HG03457 (cell line): ENCODE measurements around the gene RGSL1.

Experiments
- ATAC-seq: cut with Tn5 transposase; IDR thresholded peaks from one replicate; pipeline ENCODE4 v1.9.1; 2021; ENCODE audit warnings: moderate number of reproducible peaks; ENCODE audit not compliant: unreplicated experiment

The RGSL1 gene

DNA sequence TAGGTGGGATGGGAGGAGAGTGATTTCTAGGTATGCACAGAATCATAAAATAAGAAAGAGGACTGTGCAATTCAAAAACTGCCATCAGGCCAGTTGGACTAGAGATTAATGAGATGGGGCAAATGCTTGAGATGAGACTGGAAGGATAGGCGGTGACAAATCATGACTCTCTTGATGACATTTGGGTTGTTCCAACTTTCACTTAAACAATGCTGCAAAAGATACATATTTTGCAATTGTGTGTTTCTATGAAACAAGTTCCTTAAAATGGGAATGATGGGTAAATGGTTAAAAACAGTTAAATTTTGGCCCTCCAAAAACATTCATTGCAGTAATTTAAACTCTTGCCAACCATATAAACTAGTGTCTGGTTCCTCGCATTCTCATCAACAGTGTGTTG, 84.0 kb downstream of the RGSL1 start:
- ATAC-seq: no peak

DNA sequence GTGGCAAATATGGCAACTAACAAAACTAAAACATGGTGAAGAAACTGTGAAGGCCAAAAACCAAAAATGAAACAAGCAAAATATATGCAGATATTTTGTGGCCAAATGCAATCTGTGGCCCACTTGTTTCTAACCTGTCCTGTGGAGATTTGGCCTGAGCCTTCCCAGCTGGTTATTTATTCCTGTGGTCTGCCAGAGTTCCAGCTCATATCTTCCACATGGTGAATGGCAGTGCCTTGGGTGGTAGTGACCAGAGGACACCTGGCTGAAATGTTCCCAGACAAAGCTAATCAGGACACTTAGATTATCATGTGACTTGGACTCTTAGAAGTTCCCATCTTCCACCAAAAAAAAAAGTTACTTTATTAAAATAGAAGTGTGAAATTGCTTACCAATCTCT, 99.4 kb downstream of the RGSL1 start:
- ATAC-seq: no peak

DNA sequence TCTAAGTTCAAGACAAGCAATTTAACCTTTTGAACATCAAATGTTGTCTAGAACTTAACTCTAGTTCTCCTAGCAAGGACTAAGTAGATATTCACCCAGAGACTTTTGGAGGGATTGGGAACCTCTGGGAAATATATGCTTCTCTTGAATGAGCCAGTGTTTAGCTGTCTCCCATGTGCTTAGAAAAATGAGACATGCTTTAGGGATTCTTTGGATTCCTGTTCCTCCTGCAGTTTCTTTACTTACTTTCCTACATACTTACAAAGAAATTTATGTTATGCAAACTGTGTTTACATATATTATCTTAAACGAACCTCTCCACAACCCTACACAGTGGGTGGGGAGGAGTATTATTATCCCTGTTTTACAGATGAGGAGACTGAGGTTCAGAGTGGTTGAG, 99.9 kb downstream of the RGSL1 start:
- ATAC-seq: no peak

DNA sequence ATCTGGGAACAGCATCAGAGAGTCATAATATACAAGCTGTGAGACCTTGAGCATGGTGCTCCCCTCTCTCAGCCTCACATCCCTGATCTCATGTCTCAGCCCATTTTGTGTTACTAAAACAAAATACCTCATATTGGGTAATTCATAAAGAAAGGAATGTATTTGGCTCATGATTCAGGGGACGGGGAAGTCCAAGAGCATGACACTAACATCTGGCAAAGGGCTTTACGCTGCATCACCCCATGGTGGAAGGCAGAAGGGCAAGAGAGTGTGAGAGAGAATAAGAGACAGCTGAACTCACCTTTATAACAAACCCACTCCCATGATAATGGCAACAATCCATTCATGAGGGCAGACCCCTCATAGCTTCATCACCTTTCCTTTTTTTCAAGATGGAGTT, 102.6 kb downstream of the RGSL1 start:
- no peak for ATAC-seq

DNA sequence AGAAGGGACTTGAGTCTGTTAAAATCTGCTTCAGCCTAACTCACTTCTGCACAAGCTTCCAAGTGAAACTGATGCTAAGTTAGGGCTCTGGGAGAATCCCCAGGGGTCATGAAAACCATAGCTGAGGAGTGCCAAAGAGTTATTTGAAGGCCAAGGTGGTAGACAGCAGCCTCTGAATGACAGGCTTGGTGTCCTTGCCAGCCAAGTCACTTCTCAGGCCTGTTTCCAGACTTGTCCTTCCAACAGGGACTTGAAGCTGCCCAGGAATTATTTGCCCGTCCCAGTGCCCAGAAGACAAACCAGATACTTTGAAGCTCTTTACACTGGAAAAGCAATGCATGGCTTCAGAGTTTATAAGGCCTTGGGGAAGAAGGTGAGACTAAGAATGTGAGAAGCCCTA, 105.5 kb downstream of the RGSL1 start:
- ATAC-seq: no peak

DNA sequence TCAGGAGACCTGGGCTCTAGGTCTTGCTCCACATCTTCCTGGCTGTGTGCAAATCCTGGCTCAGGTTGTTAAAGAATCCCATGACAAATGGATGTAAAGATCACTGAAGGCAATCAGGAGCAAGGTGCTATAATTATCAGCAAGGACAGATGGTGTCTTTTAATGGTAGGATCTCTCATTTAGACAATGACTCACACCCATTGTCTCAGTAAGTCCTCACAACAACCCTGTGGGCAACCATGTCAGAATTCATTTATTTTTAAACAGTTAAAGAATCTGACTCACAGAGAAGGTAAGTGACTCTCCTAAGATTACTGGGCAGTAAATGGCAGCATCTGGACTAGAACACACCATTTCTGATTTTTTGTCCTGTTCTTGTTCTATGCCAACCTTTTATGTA, 106.3 kb downstream of the RGSL1 start:
- ATAC-seq: no peak

DNA sequence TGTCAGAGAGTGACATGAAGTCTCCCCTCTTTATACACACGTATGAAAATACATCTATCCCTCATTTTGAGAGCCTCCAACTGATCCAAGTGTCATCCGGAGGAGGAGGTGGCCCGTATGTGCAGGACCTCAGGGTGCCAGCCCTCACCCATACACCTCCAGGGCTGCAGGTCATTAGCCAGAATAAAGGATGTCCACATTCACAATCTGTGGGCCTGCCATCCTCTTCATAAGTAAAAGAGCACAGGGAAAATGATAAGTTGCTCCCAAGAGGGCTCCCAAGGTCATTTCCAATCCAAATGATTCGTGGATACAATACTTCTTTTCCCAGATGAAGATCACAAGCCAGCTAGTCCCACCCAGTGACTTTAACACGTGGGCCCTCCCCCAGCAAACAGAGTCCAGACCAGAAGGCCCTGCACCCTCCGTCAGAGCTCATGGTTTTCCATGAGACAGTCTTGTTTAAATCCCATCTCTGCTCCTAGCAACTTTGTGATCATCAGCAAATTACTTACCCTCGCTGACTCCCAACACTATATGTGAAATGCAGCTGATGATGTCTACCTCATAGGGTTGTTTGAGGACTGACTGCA, 110.5 kb downstream of the RGSL1 start:
- ATAC-seq: no peak

DNA sequence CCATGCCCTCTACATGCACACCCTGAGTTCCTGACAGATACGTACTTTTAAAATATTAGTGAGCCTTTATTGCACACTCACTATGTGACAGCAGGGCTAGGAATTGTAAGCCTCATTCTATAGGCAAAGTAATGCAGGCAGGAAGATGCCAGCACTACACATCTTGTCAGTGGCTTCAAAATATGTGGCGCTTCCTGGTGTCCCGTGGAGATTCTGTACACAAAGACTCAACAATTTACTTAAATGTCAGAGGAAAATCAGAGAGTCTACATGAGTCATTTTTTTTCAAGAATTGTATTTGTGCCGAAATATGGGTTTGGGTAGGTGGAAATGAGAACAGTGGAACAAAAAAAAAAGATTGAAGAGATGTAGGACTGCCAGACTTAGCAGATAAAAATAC, 111.5 kb downstream of the RGSL1 start:
- ATAC-seq: no peak

DNA sequence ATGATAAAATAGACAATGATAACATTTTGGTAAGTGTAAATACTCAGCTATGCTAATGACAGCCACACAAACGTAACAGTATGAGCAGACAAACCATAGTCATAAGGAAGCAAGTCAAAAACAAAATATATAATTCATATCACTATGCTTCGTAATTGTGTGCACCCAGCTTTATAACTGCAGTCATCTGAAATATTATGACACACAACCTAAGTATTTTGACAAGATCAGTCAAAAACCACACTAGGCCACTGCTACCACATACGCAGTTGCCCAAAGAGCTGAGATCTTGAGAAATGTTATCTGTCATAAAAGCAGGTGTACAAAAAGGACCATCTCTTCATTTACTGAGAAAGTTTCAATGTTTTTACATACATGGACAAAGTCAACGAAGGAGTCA, 113.1 kb downstream of the RGSL1 start:
- no peak for ATAC-seq

DNA sequence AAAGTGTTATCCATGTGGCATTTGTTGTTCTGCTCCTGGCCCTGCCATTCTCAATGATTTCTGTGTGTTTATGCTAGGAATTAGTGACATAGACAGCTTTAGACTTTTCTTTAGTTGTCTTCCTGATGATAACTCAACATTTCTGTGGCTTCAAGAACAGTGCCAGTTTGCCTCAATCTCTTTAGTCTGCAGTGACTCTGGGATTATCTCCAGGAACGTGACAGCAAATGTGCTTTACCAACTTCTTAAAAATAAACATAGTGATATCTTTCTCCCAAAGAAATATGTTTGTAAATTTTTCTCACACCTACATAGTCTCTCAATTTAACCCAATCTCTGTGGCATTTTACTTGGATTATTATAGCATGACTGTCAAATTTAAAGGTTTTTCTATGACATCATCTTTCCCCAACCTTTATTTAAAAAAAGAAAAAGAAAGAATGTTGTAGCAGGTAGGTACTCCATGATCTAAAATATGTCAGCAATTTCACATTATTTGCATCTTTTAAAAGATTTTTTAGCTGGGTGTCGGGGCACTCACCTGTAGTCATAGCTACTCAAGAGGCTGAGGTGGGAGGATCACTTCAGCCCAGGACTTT, 114.6 kb downstream of the RGSL1 start:
- ATAC-seq: no peak

DNA sequence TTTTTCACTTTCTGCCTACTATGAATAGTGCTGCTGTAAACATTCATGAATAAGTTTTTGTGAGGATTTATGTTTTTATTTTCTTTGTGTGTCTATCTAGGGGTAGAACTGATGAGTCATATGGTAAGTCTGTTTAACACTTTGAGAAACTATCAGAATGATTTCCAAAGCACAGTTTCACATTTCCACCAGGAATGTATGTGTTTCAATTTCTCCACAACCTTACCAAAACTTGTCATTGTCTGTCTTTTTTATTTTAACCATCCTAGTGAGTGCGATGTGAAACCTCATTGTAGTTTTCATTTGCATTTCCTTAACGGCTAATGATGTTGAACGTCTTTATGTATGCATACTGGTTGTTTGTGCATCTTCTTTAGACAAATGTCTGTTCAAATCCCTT, 115.6 kb downstream of the RGSL1 start:
- ATAC-seq: no peak

DNA sequence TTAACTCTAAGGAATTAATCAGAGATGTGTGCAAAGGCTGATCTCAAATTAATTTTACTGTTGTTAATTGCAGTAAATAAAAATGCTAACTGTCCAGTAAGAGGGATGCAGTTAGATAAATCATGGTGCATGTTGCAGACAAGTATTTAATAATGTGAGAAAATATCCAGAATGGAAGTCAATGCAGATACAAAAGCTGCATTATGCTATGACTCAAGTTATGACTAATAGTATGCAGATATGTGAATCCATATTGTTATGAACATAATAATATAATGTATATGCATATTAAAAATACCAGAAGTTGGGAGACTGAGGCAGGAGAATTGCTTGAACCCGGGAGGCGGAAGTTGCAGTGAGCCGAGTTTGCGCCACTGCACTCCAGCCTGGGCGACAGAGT, 117.7 kb downstream of the RGSL1 start:
- ATAC-seq: no peak

DNA sequence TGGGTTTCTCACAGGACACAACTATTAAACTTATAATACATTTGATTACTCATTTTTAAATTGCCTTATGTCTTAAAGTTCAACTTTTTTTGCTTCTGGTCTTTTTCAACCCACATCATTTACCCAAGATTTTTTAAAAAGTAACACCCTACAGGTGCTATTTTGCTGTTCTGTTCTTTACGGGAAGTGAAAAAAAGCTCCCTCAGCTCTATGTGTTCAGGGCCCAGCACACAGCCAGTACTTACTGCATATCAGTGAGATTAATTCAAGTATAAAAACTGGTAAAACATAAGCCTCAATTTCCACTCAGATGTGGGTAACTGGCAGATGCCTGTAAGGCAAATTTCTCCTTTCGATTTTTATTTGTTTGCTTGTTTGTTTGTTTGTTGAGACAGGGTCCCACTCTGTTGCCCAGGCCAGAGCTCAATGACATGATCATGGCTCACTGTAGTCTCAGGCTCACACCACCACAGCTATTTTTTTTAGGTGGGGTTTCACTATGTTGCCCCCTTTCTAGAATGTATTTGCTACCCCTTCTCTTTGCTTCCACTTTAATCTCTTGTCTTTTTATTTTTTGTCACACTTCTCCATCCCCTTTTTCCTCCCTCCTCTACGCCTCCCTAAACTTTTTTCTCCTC, 118.8 kb downstream of the RGSL1 start:
- ATAC-seq: no peak

DNA sequence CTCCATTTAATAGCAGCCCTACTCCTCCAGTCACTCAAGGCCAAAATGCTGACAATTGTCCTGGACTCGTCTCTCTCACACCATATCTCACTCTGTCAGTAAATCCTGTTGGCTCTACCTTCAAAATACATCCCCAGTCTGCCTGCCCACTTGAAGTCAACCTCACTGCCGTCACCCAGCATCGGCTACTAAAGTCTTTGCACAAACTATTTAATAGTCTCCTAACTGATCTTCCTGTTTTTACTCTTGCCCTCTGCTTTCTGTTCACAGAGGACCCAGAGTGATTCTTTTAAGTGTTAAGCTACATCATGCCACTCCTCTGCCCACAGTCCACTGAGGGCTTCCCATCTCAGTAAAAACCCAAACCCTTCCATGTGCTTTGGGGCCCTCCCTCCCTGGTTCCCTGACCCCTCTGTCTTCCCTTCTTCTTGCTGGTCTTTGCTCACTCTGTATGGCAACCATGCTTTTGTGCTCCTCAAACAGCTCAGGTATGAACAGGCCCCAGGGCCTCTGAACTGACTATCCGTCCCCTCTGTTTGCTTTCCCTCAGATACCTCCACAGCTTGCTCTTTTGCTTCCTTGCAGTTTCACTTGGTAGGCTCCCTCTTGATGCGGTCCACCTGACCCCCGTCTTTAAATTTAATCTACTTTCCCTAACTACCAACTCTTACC, 120.1 kb downstream of the RGSL1 start:
- ATAC-seq: no peak

DNA sequence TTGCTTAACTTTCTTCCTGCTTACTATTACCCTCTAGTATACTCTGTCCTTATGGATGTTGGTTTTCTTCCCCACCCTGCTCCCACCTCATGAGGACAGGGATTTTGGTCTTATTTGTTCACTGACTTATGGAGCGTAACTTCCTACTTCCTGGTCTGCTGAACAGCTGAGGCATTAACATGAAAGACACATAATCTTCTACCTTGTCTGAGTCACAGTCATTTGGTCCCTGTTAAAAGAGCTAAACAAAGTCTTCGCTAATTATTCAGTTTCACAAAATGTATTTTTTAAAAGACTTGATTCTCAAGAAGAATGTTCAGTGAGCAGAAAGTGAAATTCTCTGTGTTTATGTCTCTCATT, 120.6 kb downstream of the RGSL1 start:
- no peak for ATAC-seq

DNA sequence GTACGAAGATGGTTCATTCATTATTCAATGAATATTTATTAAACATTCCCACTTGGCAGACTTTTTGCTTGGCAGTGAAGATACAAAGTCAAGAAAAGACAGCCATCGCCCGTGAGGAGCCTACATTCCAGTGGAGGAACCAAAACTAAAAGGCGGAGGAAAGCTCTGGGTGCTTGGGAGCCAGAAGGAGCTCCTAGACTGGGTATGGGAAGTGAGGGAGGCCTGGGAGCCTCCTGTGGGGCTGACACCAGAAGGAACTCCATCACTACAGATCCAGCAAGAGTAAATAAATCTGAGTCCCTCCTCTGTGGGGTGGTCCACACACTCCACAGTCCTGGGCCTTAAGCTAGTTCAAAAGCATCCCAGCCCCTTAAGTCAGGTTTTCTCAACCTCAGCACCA, 124.2 kb downstream of the RGSL1 start:
- ATAC-seq: no peak

DNA sequence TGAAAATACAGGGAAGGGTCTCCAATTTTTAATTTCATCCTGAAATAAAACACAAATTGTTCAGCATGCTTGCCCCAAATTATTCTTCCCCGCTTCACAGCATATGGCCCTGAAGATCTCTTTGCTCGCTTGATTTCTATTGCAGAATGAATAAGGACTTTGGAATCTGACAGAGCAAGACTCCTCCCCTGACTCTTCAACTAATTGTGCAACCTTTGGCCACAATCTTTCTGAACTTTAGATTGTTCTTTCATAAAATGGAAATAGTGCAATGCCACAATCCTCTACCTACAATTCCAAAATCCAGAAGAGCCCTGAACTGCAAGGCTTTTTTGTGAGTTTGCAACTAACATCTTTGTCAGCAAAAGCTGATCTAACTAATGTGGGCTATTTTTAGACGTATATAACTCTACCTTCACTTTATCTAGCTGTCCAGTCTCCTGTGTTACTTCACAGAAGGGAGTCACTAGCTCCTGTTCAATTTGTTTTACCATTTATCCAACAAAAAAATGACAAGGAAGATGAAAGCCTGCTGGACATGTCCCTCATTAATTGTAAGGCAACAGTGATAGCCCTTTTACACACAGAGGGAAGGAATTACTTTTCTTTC, 125.7 kb downstream of the RGSL1 start:
- ATAC-seq: no peak

DNA sequence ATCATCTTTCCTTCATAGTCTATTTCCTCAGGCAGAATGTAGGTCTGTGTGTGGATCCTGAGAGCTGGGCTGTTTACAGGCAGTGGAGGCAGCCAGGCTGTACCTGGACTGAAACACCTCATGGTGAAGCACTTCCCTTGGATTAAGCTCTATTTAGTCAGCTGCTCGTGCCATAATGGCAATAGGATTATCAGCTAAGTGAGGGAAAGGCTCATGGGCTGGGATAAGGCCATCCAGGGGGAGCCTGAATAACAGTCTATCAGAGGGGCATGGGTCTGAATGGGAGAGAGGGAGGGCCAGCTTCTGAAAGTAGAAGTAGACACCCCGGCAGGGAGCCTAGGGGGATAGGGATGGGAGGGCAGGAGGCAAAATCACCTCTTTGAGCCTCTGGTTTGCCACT, 130.8 kb downstream of the RGSL1 start:
- ATAC-seq: no peak

DNA sequence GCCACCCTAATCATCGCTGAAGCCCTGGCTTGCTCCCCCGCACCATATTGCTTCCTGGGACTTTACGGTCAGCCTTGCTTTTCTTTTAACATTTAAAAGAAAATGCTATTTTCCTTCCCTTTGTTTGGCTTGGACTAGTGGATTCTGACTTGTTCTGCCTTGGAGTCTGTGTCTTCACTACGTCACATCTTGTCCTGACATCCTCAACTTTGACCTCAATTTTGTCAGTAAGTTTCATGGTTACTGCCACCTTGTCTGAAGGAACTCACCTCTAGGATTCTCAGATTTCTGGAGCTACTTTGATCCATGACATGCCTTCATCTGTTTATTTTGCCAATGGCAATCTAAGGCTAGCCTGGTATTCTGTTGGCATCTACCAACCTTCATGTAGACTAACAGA, 134.8 kb downstream of the RGSL1 start:
- ATAC-seq: no peak

DNA sequence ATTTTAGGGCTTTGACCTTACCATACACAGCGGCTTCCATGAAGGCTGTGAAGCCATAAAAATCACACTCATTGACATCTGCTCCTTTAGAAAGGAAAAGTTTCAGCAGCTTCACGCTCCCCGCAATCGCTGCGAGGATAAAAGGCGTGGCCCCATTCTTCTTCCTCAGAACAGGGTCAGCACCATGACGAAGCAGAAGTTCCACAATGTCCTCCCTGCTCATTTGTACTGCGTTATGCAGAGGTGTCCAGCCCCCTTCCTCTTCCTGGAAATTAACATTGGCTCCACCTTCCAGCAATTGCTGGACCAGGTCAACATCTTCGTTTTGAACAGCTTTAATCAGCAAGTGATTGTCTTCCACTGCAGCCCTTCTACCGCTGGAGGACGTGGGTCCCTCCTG, 136.4 kb downstream of the RGSL1 start:
- no peak for ATAC-seq

DNA sequence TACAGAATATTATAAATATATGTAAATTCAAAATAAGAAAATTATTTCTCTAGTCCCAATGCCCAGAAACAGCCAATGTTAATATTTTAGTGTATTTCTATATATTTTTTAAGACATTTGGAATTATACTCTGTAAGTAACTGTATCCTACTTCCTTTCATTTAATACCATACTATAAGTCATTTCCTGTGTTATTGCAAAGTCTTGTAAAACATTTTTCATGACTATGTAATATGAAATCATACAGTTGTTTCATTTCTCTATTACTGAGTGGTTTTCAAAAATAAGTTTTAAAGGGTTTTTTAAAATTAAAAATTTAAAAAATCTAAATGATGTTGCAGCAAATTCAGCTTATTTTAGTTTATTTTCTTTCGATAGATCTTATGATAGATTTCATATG, 137.1 kb downstream of the RGSL1 start:
- no peak for ATAC-seq
